ENCODE data around the gene SLC8A3.

- no peak for TF ChIP-seq CTCF (IDR thresholded peaks at IDR 0.05)
- no peak for TF ChIP-seq EP300 (IDR thresholded peaks at IDR 0.05)
- TF ChIP-seq POLR2A (IDR thresholded peaks at IDR 0.05): no peak
Observed at GRCh38 chr14:70148351-70148750, 40.4 kb downstream of the SLC8A3 start.
